Smooth muscle cell (in vitro differentiated cells): Measurements from ENCODE around the gene GSTO1. TPM values are rescaled to one million over a fixed set of nuclear protein-coding genes. Genes with fewer than 3 reads are reported as not detected.

ENCODE experiments used
- DNase-seq: peaks from one replicate; lab custom pipeline; 2025; ENCODE audit not compliant: unreplicated experiment; lab: John Stamatoyannopoulos, UW
- H2AFZ ChIP-seq: fragments of 200-600 bp; sonication (generic); 2 replicates; pipeline ENCODE4 v1.6.0; 2016; ENCODE audit warnings: antibody characterized with exemption, low read depth, mild to moderate bottlenecking
- H3F3A ChIP-seq: fragments of 200-600 bp; sonication (generic); 2 replicates; pipeline ENCODE4 v1.6.0; 2017; ENCODE audit warnings: antibody characterized with exemption, low read depth
- H3K27ac ChIP-seq: fragments of 200-600 bp; sonication (generic); 2 replicates; pipeline ENCODE4 v1.5.1; 2016; ENCODE audit warnings: low read depth, mild to moderate bottlenecking
- H3K27me3 ChIP-seq: fragments of 200-600 bp; sonication (generic); 2 replicates; pipeline ENCODE4 v1.6.1; 2016; ENCODE audit warnings: low read depth, mild to moderate bottlenecking
- H3K36me3 ChIP-seq: fragments of 200-600 bp; sonication (generic); 2 replicates; pipeline ENCODE4 v1.5.1; 2016; ENCODE audit warnings: low read depth
- H3K4me1 ChIP-seq: fragments of 200-600 bp; sonication (generic); 2 replicates; pipeline ENCODE4 v1.5.1; 2016; ENCODE audit warnings: low read depth
- H3K4me2 ChIP-seq: fragments of 200-600 bp; sonication (generic); 2 replicates; pipeline ENCODE4 v1.6.0; 2016; ENCODE audit warnings: mild to moderate bottlenecking
- H3K4me3 ChIP-seq: fragments of 200-600 bp; sonication (generic); 2 replicates; pipeline ENCODE4 v1.5.1; 2016; ENCODE audit warnings: mild to moderate bottlenecking
- H3K79me2 ChIP-seq: fragments of 200-600 bp; sonication (generic); 2 replicates; pipeline ENCODE4 v1.6.0; 2016; ENCODE audit warnings: low read depth, mild to moderate bottlenecking
- H3K9ac ChIP-seq: fragments of 200-600 bp; sonication (generic); 2 replicates; pipeline ENCODE4 v1.6.0; 2016; ENCODE audit warnings: low read depth
- H3K9me3 ChIP-seq: fragments of 200-600 bp; sonication (generic); replicated peaks from 2 replicates; pipeline ENCODE4 v1.5.1; 2016; ENCODE audit warnings: low read depth
- H4K20me1 ChIP-seq: fragments of 200-600 bp; sonication (generic); 2 replicates; pipeline ENCODE4 v1.6.0; 2016; ENCODE audit warnings: low read depth
- CTCF ChIP-seq: fragments of 200-600 bp; sonication (generic); IDR thresholded peaks from 2 replicates; pipeline ENCODE4 v1.5.1; 2017; ENCODE audit warnings: borderline replicate concordance, mild to moderate bottlenecking, antibody characterized with exemption; ENCODE audit not compliant: insufficient read depth, poor library complexity, severe bottlenecking
- WGBS: methylation state at CpG from one replicate; pipeline ENCODE4 v1.1.7; 2016; ENCODE audit warnings: low lambda C conversion rate; 5-methylcytosine and 5-hydroxymethylcytosine counted together
- polyA plus RNA-seq: library from polyadenylated mRNA; unstranded; fragments of >200 nt; fragmentation: Nextera tagmentation; extraction: Ambion mirVana; gene quantifications from 2 replicates; pipeline ENCODE4 v1.2.1, GENCODE V29; 2016
- total RNA-seq: library from RNA; depleted of rRNA; stranded (reverse); fragments of >200 nt; gene quantifications from 2 replicates; pipeline ENCODE4 v1.2.3, GENCODE V29; 2014

The GSTO1 gene
- total and polyA plus RNA-seq, 2 experiments from 2014 or later, result 293 to 440 TPM

- Histone ChIP-seq H2AFZ (no peak overlapping the region), H3K4me2 (no peak overlapping the region), H4K20me1 (no peaks in the 10 kb centered on the region), H3K9me3 (no peaks in the 10 kb centered on the region), H3K4me3 (no peak overlapping the region), H3F3A (no peaks in the 10 kb centered on the region), H3K4me1 (no peaks in the 10 kb centered on the region), H3K9ac (no peak overlapping the region), H3K27me3 (no peaks in the 10 kb centered on the region), H3K79me2 (no peaks in the 10 kb centered on the region), H3K36me3 (no peaks in the 10 kb centered on the region), H3K27ac (no peak overlapping the region)
- no peak for TF ChIP-seq CTCF
- 99% methylated on average over 3 of the region's 3 CpGs for WGBS
- DNase-seq, result no peak
Measured at GRCh38 chr10:104279550-104280259, 25.0 kb downstream of the GSTO1 start.

GRCh38 chr10:104281694-104282093 is 27.0 kb downstream of the GSTO1 start:
- Histone ChIP-seq H3K4me1 (no peaks in the 10 kb centered on the region), H3K27me3 (no peaks in the 10 kb centered on the region), H3F3A (no peaks in the 10 kb centered on the region), H3K4me2 (no peak overlapping the region), H3K79me2 (no peaks in the 10 kb centered on the region), H3K36me3 (no peaks in the 10 kb centered on the region), H3K9ac (no peak overlapping the region), H3K27ac (no peak overlapping the region), H2AFZ (no peak overlapping the region), H4K20me1 (no peaks in the 10 kb centered on the region), H3K4me3 (no peak overlapping the region), H3K9me3 (no peaks in the 10 kb centered on the region)
- no peak for DNase-seq
- WGBS, result 83% methylated on average over 3 of the region's 3 CpGs
- no peak for TF ChIP-seq CTCF

- Histone ChIP-seq H4K20me1 (no peaks in the 10 kb centered on the region), H3K79me2 (no peaks in the 10 kb centered on the region), H3K9ac (no peak overlapping the region), H2AFZ (no peak overlapping the region), H3K27ac (no peak overlapping the region), H3K9me3 (no peaks in the 10 kb centered on the region), H3K4me2 (no peak overlapping the region), H3K27me3 (no peaks in the 10 kb centered on the region), H3K36me3 (no peaks in the 10 kb centered on the region), H3F3A (no peaks in the 10 kb centered on the region), H3K4me3 (no peak overlapping the region), H3K4me1 (no peaks in the 10 kb centered on the region)
- no peak for DNase-seq
- WGBS, result 79% methylated on average over 7 of the region's 7 CpGs
- TF ChIP-seq CTCF, result no peak
Measured at GRCh38 chr10:104284846-104285245, 30.2 kb downstream of the GSTO1 start.

GRCh38 chr10:104286939-104287338 is 32.2 kb downstream of the GSTO1 start:
- Histone ChIP-seq H3K27me3 (no peaks in the 10 kb centered on the region), H3K27ac (no peak overlapping the region), H3K4me3 (no peak overlapping the region), H3K9ac (no peak overlapping the region), H3K4me2 (no peak overlapping the region), H3K36me3 (no peaks in the 10 kb centered on the region), H4K20me1 (no peaks in the 10 kb centered on the region), H3K79me2 (no peaks in the 10 kb centered on the region), H3K9me3 (no peaks in the 10 kb centered on the region), H3K4me1 (peaks cover 3% of the 10 kb centered on the region), H3F3A (no peaks in the 10 kb centered on the region), H2AFZ (no peak overlapping the region)
- no peak for DNase-seq
- WGBS, result 90% methylated on average over 2 of the region's 2 CpGs
- no peak for TF ChIP-seq CTCF
